Umbilical cord (tissue), 2 donors: ENCODE results near the gene FABP3. TPM values are rescaled to one million over a fixed set of nuclear protein-coding genes. Genes with fewer than 3 reads are reported as not detected.

Source experiments
- DNase-seq: peaks from one replicate; pipeline ENCODE4 v3.0.0-alpha.2; 2015; ENCODE audit warnings: low spot score
- total RNA-seq: library from RNA; depleted of rRNA; stranded (reverse); fragments of >200 nt; gene quantifications from one replicate; pipeline ENCODE4 v1.2.3, GENCODE V29; 2014; ENCODE audit warnings: low replicate concordance; ENCODE audit not compliant: insufficient read depth

The FABP3 gene
- total RNA-seq, 1 donor from 2014 or later: 15.9 TPM

- DNase-seq: no peak
Observed at GRCh38 chr1:31372051-31372450, 825 bp downstream of the FABP3 start.

- peak; percentile 91 for DNase-seq
Observed at GRCh38 chr1:31371121-31371959, 1.5 kb downstream of the FABP3 start.

- DNase-seq: no peak
Observed at GRCh38 chr1:31370565-31370964, 2.3 kb downstream of the FABP3 start.

- DNase-seq: no peak
Observed at GRCh38 chr1:31370021-31370420, 2.9 kb downstream of the FABP3 start.

GRCh38 chr1:31368611-31369107, 4.2 kb downstream of the FABP3 start:
- DNase-seq: no peak

GRCh38 chr1:31366796-31367195, 6.1 kb downstream of the FABP3 start:
- no peak for DNase-seq

- no peak for DNase-seq
Observed at GRCh38 chr1:31364561-31365250, 8.2 kb downstream of the FABP3 start.

- no peak for DNase-seq
Observed at GRCh38 chr1:31362032-31362431, 10.8 kb downstream of the FABP3 start.

- DNase-seq: no peak
Observed at GRCh38 chr1:31361607-31362006, 11.3 kb downstream of the FABP3 start.

GRCh38 chr1:31356427-31356826, 16.4 kb downstream of the FABP3 start:
- no peak for DNase-seq

GRCh38 chr1:31354283-31354682, 18.6 kb downstream of the FABP3 start:
- DNase-seq: no peak

- DNase-seq: no peak
Observed at GRCh38 chr1:31348449-31348848, 24.4 kb downstream of the FABP3 start.

- DNase-seq: no peak
Observed at GRCh38 chr1:31346785-31347184, 26.1 kb downstream of the FABP3 start.

GRCh38 chr1:31345635-31346034, 27.2 kb downstream of the FABP3 start:
- no peak for DNase-seq

- no peak for DNase-seq
Observed at GRCh38 chr1:31344503-31344902, 28.4 kb downstream of the FABP3 start.

- no peak for DNase-seq
Observed at GRCh38 chr1:31336687-31337467, 36.0 kb downstream of the FABP3 start.

GRCh38 chr1:31335007-31335406, 37.9 kb downstream of the FABP3 start:
- peak; percentile 44 for DNase-seq

- no peak for DNase-seq
Observed at GRCh38 chr1:31327381-31327780, 45.5 kb downstream of the FABP3 start.

GRCh38 chr1:31326461-31326860, 46.4 kb downstream of the FABP3 start:
- no peak for DNase-seq

- DNase-seq: no peak
Observed at GRCh38 chr1:31324992-31325391, 47.9 kb downstream of the FABP3 start.

- DNase-seq: no peak
Observed at GRCh38 chr1:31324093-31324492, 48.8 kb downstream of the FABP3 start.

- DNase-seq: no peak
Observed at GRCh38 chr1:31318146-31318545, 54.7 kb downstream of the FABP3 start.
